Stimulated activated CD4-positive, alpha-beta T cell treated with anti-CD3 and anti-CD28 coated beads, Interleukin-12 subunit alpha, Interleukin-12 subunit beta, amount 100 ng/mL, for 24 hours (primary cell): ENCODE measurements around the gene DENND2A.
"Not testable (repeated sequence)": the region's sequence is repeated elsewhere in the genome, so short reads cannot be mapped to it uniquely, and the experiment has no call there.

Experiments
- DNase-seq, 2 experiments: peaks; one replicate each; pipeline ENCODE4 v3.0.0-alpha.2; 2020; ENCODE audit warnings: low read depth in 2 of 2

The DENND2A gene

DNA sequence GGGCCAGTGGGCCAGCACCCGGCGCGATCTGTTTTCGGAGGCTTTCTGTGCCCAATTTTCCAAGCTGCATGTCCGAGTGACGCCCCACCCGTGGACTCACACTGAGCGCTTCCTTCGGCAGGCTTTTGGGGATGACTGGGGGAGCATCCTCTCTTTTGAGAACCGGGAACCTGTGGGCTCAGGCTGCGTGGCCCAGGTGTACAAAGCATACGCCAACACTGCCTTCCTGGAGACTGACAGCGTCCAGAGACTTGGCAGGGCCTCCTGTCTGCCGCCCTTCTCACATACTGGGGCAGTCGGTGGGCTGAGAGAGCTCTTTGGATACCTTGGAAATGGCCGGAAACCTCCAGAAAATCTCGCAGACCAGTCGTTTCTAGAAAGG lies 33.2 kb upstream of the DENND2A start:
- no peak for DNase-seq

DNA sequence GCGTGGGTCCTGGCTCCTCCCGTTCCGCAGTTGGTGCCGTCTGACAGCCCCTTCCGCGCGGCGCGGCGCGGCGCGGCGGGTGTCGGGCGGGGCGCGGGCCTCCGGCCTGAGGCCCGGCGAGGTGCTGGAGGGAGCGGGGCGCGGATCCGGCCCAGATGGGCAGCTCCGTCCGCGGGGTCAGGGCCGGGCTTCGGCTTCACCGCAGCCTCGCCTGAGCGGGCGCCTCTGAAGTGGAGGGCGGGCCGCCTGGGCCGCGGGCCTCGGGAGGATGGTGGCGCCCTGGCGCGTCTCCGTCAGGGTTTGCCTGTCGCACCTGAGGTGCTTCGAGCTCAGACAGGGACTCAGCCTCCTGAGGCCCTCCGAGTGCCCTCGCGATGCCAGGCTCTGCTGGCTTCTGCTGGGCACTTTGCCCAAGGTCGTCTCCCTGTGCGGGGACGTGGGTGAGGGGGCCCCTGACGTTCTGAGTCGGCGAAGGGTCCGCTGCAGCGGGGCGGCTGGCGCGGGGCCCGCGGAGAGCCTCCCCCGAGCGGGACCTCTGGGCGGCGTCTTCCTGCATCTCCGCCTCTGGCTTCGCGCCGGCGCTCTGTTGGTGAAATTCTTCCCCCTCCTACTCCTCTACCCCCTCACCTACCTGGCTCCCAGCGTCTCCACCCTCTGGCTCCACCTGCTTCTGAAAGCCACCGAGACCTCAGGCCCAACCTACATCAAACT lies 32.6 kb upstream of the DENND2A start:
- peak; percentile 23 to 40 for DNase-seq

DNA sequence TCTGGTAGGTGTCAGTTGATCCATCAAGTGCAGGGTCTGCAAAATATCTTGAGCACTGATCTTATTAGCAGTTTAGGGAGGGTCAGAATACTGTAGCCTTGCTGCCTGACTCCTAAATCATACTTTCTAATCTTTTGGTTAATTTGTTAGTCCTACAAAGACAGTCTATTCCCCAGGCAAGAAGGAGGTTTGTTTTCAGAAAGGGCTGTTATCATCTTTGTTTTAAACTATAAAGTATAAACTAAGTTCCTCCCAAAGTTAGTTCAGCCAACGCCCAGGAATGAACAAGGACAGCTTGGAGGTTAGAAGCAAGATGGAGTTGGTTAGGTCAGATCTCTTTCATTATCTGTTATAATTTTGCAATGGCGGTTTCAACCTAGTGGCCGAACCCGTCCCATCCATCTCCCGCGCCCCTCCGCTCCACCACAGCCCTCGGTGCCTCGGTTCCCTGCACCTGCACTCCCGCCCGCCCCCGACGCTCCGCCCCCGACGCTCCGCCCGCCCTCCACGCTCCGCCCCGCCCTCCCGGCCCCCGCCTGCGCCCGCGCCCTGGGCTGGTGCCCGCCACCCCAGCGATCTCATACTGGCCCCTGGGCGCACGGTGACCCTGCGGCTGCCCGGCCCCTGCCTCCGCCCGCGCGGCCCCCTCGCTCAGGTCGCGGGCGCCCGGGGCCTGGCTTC lies 31.9 kb upstream of the DENND2A start, which contains the start of gene ADCK2:
Gene ADCK2, plus strand, starts transcription at position 564 of the 681 bp plus-strand sequence. CDS start 386 bp downstream, outside the sequence.
- DNase-seq, result peak; percentile 32 to 54

DNA sequence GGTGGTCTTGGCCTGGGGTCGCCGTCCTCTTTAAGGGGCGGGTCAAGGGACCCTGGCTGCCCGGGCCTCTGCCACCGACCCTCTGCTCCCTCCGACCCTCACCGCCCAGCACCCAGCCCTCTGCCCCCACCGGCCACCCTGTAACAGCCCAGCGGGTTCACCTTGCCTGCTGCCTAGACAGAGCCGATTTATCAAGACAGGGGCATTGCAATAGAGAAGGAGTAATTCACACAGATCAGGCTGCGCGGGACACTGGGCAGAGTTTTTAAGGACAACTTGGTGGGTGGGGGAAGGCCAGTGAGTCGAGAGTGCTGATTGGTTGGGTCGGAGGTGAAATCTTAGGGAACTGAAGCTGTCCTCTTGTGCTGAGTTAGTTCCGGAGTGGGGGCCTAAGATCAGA lies 31.4 kb upstream of the DENND2A start:
- no peak for DNase-seq

DNA sequence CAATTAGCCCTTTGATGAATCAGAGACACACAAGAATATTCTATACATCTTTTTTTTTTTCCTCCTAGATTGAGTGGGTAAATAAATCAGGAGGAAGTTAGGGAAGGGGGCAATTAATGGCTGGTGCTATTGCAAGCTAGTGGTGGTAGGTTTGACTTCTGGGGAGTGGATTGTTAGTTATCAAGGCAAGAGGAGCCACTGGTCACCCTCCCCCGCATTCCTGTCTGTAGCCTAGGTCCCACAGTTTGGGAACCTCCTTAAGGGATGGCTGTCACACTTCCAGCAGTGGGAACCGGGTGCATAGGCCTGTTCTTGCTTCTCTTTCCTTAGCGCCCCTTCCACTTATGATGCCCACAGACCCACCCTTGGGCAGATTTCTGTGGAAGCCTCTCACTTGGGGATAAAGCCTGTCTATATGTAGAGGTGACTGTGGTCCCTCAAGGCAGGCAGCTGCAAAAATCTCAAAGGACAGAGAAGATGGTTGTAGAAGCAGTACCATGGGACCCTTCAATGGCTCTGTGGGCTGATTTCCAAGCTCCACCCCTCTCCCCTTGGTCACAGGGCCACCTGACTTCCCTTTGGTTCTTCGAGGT lies 29.8 kb upstream of the DENND2A start:
- no peak for DNase-seq

DNA sequence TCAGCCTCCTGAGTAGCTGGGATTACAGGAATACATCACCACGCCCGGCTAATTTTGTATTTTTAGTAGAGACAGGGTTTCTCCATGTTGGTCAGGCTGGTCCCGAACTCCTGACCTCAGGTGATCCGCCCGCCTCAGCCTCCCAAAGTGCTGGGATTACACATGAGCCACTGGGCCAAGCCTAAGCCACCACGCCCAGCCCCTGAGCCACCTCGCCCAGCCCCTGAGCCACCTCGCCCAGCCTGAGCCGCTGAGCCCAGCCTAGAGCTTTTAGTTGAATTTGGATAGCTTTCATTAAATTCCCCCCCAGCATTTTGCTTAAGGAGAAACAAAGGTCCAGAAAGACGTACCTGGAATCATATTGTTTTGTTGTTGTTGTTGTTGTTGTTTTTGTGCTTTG lies 29.2 kb upstream of the DENND2A start:
- not testable (repeated sequence) for DNase-seq

DNA sequence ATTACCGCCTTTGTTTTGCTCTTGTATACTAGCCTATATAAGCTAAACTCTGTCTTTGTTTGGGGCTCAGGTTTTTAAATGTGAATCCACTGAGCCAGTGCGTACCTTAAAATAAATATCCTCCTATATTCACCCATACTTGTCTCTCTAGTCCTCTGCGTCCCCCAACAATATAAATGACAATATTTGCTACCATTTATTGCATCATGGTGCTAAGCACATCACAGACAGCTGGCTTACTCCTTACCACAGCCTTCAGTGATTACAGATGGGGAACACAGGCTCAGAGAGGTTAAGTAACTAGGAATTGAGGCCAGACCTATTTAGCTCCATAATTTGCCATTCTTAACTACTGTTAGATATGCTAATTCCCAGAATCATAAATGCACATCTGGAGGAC lies 28.7 kb upstream of the DENND2A start:
- DNase-seq, result no peak

DNA sequence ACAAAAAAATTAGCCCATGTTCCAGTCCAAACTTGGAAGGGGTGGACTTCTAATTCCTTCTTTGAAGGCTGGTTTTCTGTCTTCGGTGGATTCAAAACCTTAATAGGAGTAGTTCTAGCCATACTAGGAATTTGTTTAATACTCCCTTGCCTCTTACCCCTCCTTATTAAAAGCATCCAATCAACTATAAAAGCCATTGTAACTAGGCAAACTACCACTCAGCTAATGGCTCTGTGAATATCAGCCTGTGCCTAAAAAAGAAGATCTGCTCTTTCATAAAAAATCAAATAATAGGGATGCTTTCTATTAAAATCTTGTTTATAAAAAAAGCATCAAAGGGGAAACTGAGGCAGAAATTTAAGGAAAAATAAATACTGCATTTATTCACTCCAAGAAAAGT lies 28.0 kb upstream of the DENND2A start:
- no peak for DNase-seq

DNA sequence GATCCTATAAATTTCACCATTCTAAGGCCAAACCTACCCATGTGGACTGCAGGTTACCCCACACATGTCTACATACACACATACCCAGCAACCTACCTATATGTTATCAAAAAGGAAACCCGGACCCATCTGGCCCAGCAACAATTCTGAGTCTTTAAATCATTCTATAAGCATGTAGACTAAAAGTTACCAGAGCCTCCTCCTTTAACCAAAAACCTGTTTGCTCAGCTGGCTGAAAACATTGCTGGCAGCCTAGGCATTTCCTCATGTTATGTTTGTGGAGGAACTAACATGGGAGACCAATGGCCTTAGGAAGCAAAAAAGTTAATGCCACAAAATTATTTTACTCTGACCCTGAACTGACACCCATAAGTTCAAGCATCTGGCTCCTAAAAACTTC lies 26.9 kb upstream of the DENND2A start:
- no peak for DNase-seq

DNA sequence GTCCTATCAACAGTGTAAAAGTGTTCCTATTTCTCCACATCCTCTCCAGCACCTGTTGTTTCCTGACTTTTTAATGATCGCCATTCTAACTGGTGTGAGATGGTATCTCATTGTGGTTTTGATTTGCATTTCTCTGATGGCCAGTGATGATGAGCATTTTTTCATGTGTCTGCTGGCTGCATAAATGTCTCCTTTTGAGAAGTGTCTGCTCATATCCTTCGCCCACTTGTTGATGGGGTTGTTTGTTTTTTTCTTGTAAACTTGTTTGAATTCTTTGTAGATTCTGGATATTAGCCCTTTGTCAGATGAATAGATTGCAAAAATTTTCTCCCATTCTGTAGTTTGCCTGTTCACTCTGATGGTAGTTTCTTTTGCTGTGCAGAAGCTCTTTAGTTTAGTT lies 22.3 kb upstream of the DENND2A start:
- not testable (repeated sequence) for DNase-seq

DNA sequence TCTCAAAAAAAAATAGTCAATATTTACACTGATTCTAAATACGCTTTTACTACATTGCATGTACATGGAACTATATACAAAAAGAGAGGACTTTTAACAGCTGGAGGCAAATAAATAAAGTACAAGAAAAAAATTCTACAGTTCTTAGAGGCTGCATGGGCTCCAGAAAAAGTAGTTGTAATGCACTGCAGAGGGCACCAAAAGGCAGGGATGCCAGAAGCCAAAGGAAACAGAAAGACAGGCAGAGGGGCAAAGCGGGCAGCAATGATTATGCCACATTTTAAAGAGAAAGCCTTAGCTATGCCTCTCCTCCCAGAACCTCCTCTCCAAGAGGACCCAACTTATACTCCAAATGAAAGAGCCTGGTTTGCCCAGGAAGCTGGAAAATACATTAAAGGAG lies 20.5 kb upstream of the DENND2A start:
- DNase-seq, result no peak

DNA sequence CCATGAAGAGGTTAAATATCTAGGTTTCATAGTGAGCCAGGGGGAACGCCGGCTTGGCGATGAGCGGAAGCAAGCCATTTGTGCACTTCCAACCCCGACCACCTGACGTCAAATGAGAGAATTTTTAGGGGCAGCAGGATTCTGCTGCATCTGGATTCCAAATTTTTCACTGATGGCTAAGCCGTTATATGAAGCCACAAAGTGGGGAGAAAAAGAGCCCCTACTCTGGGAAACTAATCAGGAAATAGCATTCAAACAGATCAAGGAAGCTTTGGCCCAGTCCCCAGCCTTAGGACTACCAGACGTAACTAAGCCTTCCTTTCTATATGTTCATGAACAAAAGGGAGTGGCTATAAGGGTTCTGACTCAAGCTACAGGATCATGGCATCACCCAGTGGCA lies 19.2 kb upstream of the DENND2A start:
- no peak for DNase-seq

DNA sequence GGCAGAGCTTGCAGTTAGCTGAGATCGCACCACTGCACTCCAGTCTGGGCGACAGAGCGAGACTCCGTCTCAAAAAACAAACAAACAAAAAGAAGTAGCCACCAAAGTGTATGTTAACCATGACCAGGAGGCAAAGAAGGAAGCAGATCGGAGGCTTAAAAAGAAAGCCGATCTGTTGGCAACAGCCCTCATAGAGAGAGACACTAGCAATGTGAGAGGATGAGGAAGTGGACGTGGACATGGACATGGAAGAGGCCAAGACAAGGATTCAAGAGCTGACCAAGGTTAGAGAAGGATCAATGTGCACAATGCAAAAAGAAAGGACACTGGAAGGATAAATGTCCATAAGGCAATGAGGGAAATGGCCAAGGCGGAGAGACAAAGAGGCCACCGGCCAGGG lies 17.3 kb upstream of the DENND2A start:
- no peak for DNase-seq

DNA sequence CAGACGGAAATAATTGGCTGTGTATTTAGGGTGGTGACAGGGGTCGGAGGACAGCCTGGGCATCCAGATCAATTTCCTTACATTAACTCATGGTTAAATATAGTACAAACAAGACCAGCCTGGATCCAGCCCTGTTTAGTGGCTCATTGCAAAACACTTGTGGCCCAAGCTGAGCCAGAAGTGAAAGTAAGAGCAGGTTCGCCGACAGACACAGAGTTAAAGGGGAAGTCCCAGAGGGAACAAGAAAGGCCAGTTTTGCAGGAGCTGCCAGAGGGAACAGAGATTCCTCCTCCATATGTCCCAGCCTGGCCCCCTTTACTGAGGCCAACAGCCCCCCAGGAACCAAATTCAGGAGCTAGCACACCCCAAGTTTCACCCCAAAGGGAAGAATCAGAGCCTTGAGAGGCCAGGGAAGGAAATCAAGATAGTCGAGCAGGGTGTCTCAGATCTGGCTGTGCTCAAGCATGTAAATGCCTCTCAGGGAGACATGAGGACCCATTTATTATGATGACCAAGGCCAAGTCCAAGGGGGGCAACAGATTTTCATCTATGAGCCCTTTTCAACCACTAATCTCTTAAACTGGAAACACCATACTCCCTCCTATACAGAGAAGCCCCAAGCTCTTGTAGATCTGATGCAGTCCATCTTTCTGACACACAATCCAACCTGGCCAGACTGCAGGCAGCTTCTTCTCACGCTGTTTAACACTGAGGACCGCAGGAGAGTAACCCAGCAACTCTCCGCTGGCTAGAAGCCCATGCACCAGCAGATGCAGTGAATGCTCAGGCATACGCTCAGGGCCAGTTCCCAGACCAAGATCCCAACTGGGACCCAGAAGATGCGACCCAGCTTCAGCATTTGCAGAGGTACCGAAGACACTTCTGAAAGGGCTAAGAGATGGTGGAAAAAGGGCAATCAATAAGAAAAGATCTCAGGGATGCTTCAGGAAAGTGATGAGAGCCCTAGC lies 16.2 kb upstream of the DENND2A start:
- peak in 1 of 2 experiments; percentile 36 for DNase-seq

DNA sequence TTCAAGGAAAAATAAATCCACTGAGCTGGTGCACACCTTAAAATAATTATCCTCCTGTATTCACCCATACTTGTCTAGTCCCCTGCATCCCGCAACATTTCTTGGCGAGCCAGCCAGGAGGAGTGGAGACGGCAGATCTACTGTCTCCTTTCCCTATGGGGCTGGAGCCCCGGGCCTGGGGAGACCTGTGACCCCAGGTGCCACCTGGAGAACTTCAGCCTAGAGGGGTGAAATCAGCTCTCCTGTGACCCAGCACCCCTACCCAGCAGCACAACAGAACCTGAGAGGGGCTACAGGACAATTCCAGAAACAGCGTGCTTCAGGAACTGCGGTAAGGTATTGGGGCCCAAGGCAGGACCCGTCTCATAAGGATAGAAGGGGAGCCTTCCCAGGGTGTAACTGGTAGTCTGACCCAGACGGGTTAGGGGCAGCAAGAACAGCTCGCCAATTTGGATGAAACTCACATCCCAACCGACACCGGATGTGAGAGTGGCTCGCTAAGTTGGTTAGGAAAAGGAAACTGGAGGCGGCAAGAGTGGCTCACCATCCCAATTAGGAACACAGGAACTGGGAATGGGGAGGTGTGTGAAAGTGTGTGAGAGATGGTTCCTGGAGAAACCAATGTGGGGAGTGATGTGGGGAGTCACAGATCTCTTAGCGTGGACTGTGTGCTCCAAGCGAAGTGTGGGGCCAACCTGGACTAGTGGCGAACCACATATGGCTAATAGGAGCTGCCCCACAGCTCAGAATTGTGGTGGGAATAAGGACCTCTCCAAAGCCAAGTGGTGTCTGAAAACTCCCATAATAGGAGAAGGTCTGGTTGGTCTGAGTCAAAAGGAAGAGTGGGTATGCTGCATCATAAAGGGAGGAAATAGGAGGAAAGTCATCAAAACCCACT lies 15.1 kb upstream of the DENND2A start:
- DNase-seq, result no peak

DNA sequence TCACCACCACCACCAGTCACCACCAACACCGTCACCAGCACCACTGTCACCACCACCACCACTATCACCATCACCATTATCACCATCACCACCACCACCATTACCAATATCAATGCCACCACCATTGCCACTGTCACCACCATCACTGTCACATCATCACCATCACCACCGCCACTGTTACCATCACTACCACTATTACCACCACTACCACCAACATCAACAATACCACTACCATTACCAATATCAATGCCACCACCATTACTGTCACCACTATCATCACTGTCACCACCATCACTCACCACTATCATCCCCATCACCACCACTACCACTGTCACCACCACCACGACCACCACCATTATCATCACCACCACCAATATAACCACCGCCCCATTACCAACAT lies 14.0 kb upstream of the DENND2A start:
- no peak for DNase-seq

DNA sequence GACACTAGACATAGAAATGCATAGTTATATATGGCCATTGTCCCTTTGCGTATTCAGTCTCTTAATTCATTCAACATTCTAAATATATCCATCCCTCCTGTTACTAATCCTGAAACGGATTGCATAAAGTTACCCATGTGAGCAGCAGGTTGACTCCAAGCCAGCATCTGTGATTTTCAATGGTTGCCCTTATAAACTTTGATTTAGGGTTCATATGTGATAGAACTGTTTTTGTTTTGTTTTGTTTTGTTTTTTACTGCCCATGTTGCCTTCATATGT lies 13.4 kb upstream of the DENND2A start:
- DNase-seq, result no peak

DNA sequence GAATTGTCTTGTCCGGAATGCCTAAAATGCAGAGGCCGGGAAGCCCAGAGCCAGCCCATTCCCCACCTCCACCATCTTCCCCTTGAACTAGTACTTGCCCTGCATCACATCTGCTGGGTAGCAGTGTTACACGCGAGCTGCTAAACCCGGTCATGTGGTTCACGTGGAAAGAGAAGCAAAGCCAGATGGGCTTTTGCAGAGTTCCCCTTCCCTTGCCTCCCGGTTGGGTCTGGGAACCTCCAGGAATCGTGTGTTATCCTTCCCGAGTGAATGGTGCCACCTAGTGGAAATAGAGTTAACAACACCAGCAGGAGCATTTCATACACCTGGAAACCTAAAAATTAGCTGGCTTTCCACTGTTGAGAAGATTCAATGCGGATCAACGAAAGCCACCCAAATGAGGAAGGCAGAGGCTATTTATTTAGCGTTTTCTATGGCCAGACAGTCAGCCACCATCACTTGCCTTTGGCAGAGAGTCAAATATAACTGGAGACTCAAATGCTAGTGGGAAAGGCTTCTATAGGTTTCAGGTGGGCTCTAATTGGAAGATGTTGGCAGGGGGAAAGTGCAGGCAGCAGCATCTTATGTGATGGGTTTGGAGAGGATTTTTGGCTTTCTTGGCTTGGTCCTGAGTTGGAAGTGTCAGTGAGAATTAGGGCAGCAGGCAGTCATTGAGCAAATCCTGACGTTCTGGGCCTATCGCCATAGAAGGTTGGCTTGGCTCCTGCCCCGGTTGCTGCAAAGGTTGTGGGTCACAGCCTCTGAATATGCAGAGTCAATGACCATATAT lies 12.9 kb upstream of the DENND2A start:
- DNase-seq, result no peak

DNA sequence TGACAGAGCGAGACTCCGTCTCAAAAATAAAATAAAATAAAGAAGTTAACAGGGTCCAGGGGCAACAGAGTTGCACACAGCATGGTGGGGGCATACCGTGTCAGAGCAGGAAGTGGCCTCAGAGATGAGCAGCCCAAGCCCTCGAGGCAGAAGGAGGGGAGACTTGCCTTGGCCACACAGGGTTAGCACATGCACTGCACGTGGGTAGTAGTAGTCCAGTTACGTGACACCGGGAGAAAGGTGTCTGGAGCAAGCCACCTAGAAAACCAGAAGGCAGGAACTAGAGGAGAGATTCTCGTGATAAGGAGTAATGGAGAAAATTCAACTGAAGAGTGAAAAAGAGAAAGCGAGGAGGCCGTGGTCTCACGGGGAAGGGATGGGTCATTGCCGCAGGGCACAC lies 9.8 kb upstream of the DENND2A start:
- DNase-seq, result no peak

DNA sequence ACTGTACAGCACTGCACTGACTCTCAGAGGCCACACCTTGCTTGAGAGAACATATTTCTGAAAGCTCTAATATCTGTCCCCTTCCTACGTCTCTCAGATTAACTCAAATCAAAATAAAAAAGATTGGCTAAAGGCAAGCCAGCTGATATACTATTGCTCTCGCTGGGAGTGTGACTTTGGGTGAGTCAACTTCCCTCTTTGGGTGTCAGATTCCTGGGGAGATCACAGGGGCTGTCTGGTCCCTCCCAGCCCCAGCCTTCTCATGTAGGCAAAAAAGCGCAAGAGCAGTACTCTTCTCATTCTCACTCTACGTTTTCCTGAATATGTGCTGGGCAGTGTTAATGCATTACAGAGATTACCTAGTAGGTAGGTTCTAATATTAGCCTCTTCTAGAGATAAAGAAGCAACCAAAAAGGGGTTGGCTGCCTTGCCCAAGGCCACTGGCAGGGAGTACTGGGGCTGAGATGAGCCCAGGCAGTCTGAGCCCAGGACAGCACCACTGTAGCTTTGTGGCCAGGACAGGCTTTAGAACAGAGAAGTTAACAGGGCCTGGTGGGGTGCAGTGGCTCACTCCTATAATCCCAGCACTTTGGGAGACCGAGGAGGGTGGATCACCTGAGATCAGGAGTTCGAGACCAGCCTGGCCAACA lies 9.1 kb upstream of the DENND2A start:
- DNase-seq, result no peak
